NCI-H1048 (cell line): ENCODE results near the gene PCID2.

Experiments
- DNase-seq: peaks from one replicate; lab custom pipeline; 2025; lab: John Stamatoyannopoulos, UW

The PCID2 gene

GRCh38 chr13:113187263-113187669 lies 21.2 kb downstream of the PCID2 start:
- no peak for DNase-seq

DNA sequence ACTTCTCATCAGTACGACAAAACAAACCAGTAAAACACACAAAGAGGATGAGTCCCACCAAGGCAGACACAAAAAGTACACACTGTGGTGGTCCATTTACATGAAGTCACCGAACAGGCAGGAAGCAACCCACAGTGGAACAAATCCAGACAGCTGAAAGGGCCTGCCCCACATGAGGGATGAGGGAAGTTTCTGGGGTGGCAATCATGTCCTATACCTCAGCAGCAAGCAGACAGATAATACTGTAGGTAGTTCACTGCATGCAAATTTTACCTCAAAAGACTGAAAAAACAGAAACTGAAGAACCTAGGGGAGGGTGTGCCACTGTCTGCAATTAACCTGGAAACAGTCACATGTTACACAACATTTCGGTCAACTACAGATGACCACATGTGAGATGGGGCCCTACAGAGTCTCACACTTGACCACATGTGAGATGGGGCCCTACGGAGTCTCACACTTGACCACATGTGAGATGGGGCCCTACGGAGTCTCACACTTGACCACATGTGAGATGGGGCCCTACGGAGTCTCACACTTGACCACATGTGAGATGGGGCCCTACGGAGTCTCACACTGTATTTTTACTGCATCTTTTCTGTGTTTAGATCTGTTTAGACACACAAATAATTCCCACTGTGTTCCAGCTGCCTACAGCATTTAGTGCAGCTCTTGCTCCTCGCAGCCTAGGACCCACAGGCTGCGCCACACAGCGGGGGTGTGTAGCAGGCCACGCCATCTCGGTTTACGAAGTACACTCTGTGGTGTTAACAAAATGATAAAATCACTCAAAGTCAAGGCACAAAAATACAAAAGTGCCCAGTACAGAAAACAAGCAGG lies 22.2 kb downstream of the PCID2 start:
- no peak for DNase-seq

GRCh38 chr13:113184568-113185440 lies 23.7 kb downstream of the PCID2 start:
- no peak for DNase-seq

DNA sequence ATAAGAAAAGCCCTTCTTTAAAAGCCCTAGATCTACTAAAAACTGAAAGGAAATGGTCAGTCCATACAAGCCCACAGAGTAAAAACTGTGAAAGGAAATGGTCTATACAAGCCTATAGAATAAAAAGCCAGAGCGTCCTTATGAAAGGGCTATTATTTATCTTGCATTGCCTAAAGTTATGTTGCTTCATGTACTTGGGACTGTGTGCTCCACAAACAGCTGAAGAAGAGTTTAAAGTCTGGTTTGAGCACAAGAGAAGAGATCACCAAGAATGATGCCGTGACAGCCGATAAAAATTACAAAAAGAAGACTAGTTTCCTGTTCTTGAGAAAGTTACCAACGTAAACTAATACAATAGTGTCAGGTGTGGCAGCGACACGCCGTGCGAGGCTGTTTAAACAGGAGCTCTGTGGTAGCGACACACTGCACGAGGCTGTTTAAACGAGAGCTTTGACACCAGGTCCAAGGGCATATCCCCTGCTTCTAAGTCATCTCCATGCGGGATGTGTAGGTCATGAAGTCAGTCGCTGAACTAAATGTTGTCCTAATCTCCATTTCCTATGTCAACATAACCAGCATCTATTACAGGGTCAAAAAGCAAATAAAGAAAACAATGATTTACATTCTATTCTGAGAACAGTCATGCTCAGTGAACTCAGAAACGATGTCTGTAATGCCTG lies 24.9 kb downstream of the PCID2 start:
- DNase-seq: no peak

GRCh38 chr13:113182046-113182445 lies 26.4 kb downstream of the PCID2 start:
- DNase-seq: no peak

DNA sequence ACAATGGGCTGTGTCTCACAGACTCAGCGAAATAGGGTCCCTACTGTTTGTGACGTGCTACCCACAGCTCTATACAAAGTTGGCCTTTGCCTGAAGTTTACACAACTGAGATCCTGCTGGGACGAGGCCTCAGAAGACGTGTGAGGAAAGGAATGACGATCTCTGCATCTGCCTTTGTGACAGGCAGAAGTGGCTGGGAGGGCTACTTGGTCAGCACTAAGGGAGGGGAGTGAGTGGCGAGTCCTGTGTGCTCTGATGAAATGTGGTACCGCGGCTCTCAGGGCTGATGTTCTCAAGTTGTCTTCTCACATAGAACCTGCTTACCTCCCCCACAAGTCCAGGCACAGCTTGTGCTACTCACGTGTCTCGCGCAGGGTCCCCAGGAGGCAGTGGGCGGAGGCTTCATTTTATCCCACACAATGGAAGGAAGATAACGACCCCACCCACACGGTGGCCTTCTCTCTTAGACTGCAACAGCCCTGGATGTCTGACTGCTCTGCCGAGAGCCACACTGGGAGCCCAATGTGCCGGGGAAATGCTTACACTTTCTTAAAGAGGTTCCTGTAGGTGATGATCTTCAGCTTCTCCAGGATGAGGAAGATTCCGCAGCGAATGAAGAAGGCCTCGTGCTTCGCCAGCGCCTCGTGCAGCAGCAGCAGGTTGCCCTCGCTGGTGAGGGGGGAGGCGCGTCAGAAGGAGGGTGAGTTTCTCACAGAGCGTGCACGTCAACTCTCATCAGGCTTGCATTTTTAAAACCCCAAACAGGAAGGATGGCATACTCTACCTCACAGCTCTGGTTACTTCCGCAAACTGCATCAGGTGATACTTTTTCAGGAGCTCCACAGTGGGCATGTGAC lies 28.9 kb downstream of the PCID2 start:
- DNase-seq: no peak

DNA sequence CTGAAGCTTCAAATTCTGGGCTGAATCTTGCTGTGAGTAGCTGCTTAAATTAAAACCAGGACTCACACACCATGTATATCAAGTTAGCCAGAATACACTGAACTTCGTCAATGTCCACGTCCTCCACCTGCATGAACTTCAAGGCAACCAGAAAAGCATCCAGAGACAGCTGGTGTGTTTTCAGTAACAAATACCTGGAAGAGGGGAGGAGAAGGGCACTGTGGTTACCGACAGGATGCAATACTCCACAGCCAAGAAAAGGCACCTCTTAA lies 29.6 kb downstream of the PCID2 start:
- DNase-seq: no peak

- DNase-seq: no peak
These were observed 30.2 kb downstream of the PCID2 start for GRCh38 chr13:113178070-113178895.

GRCh38 chr13:113176822-113177221 lies 31.6 kb downstream of the PCID2 start:
- no peak for DNase-seq

- DNase-seq: no peak
These were observed 32.2 kb downstream of the PCID2 start for GRCh38 chr13:113176280-113176679.

- no peak for DNase-seq
These were observed 36.0 kb downstream of the PCID2 start for GRCh38 chr13:113172419-113172926.

GRCh38 chr13:113171250-113172125 lies 37.0 kb downstream of the PCID2 start:
- no peak for DNase-seq

- DNase-seq: no peak
These were observed 38.0 kb downstream of the PCID2 start for GRCh38 chr13:113170511-113170910.

DNA sequence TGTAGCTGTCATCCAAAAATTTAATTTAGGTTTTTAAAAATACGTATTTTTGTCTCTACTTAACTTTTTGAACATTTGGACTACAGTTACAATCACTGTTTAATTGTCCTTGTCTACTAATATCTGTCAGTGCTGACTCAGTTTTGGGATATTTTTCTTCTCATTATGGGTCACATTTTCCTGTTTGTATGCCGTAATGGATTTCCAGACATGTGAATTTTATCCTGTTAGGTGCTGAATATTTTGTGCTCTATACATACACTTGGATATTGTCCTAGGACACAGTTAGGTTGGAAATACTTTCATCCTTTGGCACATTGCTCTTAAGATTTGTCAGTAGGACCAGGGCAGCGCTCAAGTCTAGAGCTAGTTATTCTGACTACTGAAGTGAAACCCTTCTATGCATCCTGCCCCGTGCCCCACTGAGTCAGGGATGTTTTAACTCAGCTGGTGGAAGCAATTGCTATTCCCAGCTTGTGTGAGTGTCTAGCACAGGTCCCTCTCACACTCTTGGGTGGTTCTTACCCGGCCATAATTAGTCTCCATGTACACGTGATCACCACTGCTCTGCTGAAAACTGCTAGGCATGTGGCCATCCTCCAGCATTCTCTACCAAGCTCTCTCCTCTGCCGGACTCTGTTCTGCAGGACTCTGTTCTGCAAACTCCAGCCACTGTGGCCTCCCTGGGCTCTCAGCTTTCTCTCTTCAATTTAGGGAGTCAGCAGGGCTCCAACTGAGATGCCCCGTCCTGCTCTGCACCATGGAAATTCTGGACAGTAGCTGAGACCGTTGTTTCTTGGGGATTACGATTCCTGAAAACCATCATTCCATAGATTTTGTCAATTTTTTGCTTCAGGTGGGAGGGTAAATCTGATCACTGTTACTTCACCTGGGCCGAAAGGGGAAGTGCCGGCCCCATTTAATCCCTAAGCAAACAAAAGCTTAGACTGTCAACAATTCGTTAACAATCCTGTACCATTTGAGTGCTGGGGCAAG lies 38.9 kb downstream of the PCID2 start:
- no peak for DNase-seq

GRCh38 chr13:113168211-113168610 lies 40.3 kb downstream of the PCID2 start:
- DNase-seq: no peak

DNA sequence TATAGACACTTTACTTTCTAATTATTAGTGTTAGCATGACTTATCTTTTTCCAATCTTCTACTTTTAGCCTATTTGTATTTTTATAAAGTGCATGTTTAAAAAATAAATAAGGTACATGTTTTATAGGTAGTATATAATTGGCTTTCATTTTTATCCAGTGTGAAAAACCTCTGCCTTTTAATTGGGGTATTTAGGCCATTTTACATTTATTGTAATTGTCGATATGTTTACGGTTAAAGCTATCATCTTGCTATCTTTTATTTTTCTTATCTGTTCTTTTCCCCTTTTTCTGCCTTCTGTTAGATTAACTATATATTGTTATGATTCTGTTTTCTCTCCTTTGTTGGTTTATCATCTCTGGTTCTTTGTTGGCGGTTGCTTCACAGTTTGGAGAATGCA lies 40.9 kb downstream of the PCID2 start:
- no peak for DNase-seq

DNA sequence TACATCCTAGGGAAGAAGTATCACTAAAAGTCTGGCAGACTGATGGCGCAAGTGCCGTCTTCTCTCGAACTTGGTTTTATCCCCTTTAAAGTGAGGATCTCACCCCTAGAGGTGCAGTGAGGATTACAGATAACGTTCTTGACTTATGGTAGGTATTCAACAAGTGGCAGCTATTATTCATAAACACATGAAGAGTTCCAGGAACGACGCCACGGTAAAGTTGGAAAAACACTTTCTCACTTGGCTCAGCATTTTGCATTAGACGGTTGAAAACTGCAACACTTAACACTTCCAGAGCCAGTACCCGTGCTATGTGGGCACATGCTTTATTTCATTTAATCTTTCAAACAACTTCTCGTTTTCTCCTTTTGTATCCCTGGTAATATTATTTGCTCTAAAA lies 41.3 kb downstream of the PCID2 start:
- DNase-seq: no peak

- DNase-seq: no peak
These were observed 41.8 kb downstream of the PCID2 start for GRCh38 chr13:113166681-113167080.
